ENCODE data around the gene C11orf42.
"Not testable (repeated sequence)": the region's sequence is repeated elsewhere in the genome, so short reads cannot be mapped to it uniquely, and the experiment has no call there.

C11orf42 gene

DNA sequence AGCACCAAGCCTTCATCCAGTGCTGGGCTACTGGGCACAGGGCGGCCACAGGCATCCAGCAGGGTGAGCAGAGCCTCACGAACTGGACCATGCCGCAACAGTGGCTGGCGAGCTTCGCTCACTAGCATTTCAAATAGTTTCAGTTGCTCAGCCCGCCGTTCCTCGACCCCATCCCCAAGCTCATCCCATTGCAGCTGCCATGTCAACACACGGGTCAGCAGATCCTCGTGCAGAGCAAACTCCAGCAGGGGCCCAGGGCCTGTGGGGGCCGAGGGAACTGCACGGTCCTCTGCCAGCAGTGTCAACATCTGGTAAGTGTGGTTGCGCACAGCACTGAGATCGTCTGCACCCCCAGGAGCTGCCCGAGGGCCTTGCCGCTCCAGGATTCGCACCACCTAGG lies 18.5 kb downstream of the C11orf42 start:
- DNase-seq (ENCODE audit: low read depth) = no peak

DNA sequence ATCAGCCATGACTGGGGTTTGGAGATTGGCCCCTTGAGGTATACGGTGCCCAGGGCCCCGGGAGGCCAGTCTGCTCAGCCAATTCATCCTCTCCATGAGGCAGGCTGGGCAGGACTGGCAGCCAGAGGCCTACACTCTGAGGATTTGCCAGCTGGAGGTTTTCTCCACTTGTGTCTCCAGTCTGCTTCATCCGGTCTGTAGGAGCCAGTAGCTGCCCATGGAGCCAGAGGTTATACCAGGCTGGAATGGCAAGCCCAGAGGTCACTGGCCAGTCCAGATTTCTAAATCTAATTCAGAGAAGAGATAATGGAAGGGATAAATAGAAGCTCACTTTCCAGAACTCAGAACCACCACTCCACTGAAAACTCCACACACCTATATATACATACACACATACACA lies 19.1 kb downstream of the C11orf42 start:
- no peak for DNase-seq (ENCODE audit: low read depth)

DNA sequence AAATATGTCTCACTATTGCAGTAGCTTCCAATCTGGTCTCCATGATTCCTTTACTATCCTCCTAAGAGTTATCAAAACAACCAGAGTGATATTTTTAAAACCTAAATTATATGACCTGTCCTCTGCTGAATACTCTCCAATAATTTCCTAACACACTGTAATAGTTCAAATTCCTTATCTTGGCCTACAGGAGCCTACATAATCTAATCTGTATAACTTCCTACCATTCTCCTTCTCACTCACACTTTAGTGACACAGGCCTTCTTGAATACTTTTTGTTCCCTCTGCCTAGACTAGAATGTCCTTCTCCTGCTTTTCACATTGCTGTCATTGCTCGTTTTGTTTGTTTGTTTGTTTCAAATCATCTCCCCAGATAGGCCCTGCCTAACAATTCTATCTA lies 19.7 kb downstream of the C11orf42 start:
- no peak for DNase-seq (ENCODE audit: low read depth)

DNA sequence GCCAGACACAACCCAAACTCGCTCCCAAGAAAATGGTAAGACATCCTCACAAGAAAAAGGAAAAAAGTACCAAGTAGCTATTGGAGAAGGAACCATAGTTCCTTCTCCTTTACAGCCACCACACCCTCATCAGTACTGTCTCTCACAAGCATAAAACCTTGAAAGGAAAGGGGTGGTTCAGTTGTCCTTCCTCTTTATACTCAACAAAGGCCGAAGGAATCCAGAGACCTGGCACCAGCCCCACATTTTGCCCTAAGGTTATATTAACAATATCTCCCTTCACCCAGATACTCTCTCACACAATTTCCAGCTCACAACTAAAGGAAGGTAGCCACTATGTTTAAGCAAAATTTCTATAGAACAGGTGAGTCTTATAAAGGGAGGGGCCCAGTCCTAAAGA lies 20.5 kb downstream of the C11orf42 start:
- no peak for DNase-seq (ENCODE audit: low read depth)

DNA sequence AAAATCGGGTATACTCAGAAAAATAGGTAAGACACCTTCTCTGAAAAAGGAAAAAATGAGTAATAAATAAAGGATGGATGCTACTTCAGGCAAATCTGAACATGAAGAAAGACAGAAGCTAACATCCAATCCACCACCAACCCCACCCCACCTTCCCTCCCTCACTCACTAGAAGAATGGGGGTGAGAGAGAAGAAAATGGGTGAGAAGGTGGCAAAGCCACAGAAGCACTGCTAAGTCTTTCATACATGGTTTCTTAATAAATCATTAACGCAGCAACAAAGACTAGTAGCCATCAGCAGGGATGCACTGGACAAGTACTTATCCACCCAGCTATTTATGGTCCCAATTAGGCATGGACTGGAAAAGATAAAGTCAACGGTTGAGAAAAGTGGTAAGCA lies 23.2 kb downstream of the C11orf42 start:
- no peak for DNase-seq (ENCODE audit: low read depth)

DNA sequence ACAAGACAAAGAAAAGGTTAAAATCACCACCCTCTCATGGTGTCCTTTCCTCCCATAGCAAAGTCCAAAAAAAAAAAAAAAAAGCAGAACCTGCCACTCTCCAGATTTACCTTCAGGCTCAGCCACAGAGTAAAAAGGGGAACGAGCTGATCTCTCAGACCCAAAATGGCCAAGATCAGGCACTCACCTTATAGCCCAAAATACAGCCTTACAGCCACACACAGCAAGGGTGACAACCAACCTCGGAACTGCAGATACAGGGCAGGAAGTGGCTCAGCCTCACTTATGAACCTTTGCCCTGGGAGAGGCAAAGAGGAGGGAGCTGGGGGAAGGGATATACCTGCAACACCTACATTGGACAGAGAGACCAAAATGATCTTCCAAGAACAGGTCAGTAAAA lies 24.6 kb downstream of the C11orf42 start:
- DNase-seq (ENCODE audit: low read depth) = no peak

DNA sequence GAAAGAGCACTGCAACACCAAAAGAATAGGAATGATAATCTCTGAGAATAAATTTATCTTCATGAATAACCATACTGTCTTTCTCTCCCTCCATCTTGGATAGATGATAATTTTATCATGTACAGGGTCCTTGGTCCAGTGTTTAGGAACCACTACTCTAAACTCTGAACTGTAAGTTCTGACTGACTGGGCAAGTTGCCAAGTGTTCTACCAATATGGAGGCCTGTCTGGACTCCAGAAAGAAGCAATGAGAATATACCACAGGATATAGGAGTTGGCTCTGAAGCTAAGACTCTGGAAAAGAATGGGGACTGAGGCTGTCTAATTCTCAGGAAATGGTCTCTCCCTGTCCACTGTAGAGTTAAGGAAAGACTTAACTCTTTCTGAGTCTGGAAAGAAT lies 27.5 kb downstream of the C11orf42 start:
- no peak for DNase-seq (ENCODE audit: low read depth)

DNA sequence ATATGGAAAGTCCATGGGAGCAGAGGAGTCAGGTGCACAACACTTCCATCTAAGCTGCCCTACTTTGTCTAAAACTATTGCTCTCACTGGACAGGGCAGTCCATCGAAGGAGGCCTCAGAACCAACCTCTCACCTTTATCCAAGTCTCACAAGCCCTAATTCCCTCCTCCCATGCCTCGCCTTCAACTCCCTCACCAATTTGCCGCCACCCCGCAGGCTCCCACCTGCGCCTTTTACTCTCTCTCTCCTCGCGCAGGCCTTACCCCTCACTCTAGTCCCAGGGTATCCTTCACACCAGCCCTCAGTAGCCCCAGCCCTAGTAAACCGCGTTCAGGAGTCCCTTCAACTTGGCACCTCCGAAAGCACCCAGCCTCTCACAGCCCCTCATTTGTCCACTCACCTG lies 28.6 kb downstream of the C11orf42 start:
- DNase-seq (ENCODE audit: low read depth) = no peak

DNA sequence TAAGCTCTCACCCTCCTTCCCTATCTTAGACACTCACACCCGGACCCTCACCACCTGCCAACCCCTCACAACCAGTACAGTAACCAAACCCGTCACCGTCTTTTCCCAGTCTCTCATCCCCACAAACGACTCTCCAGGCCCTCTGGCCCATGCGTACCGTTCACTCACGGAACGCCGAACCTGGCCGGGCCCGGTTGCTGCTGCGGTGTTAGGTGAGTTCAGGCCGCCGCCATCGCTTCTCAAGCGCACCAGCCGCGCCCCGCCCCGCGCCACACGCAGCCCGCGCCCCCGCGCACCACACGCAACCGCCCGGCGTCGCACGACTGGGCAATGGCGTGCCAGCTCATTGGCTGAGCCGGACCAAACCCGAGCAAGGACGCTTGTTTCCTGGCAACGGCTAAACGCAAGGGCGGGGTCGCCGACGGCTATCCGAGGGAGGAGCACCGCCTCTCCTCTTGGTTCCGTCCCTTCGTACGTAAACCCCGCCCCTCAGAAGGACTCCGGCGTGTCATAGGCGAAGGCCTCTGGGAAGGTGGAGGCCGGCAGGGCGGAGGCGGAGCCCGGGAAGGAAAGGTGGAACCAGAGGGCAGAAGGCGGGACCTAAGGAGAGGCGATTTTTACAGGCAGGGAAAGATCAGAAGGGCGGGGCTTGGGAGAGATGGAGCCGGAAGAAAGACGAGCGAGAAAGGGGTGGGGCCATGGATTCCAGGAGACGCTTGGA lies 29.2 kb downstream of the C11orf42 start, which contains the start of gene FHIP1B:
Gene FHIP1B, minus strand, starts transcription at position 250 of the 721 bp plus-strand sequence. CDS start 10,120 bp downstream, outside the sequence.
- peak; percentile 100 for DNase-seq (ENCODE audit: low read depth)

DNA sequence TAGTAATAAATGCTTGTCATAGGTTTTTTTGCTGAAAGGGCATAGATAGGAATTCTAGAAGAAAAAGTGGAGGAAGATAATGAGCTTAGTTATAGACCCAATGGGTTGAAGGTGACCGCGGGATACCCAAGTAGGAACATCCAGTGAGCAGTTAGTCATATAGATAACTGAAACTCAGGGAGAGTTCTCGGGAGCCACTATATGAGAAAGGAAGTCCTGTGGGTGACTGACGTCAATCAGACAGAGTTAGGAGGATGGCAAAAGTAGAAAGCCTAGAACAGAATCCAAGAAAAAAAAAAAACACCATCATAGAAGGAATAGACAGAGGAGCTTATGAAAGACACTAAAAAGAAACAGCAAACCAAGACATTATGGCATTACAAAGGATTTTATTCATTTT lies 31.9 kb downstream of the C11orf42 start:
- DNase-seq (ENCODE audit: low read depth) = peak; percentile 7

DNA sequence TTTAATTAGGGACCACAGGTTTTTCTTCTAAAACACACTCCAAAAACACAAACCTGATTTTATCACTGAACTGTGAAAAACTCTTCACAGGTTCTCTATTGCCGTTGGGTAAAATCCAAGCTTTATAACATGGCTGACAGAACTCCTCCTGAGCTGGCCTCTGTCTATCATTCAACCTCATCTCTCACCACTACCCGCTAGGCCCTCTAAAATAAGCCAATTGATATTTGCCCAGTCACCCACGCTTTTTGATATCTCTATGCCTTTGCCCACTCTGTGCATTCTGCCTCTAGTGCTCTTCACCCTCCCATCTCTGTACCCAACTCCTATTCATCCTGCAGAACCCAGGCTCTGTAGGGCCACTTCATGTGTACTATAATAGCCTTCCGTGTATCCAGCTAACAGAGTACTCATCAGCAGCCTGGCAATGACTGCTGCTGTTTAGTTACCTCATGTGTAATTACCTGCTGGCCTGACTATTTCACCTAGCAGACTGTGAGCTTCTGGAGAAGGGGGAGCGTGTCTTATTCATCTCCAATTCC lies 32.5 kb downstream of the C11orf42 start:
- no peak for DNase-seq (ENCODE audit: low read depth)

DNA sequence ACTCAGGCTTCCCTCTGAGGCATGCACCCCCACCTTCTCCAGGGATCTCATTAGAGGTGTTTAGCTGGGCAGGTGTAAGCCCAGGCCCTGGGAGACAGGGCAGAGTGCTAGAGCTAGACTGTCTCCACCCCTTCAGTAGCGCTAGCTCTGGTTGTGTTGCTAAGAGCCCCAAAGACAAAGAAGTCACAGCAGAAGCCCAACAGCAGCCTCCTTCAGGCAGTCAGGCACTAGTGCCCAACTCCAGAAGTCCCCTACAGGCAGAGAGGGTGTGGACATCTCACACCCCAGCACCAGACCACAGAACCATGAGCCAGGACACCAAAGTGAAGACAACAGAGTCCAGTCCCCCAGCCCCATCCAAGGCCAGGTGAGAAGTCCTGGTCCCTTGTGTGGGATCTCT lies 33.5 kb downstream of the C11orf42 start, which contains the start of gene CNGA4:
Gene CNGA4, plus strand, starts transcription at position 188 of the 400 bp plus-strand sequence. Its CDS starts 118 bp downstream, at position 306.
- no peak for DNase-seq (ENCODE audit: low read depth)

DNA sequence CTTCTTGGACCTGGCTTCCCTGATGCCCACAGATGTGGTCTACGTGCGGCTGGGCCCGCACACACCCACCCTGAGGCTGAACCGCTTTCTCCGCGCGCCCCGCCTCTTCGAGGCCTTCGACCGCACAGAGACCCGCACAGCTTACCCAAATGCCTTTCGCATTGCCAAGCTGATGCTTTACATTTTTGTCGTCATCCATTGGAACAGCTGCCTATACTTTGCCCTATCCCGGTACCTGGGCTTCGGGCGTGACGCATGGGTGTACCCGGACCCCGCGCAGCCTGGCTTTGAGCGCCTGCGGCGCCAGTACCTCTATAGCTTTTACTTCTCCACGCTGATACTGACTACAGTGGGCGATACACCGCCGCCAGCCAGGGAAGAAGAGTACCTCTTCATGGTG lies 34.8 kb downstream of the C11orf42 start:
- no peak for DNase-seq (ENCODE audit: low read depth)

DNA sequence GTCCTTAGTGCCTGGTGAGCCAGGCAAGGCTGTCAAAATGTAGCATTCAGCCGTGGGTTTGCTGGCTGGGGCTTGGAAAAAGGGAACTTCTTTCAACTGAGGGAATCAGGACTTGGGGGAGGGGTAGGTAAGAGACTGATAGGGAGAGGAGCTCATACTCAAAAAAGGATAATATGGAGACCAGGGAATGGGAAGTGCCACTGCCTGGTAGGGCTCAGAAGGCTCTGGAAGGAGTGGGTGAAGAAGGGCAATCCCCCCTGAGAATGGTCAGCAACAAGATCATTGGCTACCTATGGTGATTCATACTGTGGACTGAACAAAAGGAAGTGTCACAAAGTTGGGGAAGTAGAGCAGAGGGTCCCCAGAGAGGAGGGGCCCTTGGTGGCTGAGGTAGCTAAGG lies 35.4 kb downstream of the C11orf42 start:
- DNase-seq (ENCODE audit: low read depth) = no peak

DNA sequence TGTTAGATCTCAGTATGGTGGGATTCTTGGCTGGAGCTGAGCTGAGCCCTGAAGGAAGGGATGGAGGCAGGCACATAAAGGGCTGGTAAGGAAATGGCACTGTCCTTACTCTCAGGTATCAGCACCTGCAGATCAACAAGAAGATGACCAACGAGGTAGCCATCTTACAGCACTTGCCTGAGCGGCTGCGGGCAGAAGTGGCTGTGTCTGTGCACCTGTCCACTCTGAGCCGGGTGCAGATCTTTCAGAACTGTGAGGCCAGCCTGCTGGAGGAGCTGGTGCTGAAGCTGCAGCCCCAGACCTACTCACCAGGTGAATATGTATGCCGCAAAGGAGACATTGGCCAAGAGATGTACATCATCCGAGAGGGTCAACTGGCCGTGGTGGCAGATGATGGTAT lies 36.0 kb downstream of the C11orf42 start:
- DNase-seq (ENCODE audit: low read depth) = no peak

DNA sequence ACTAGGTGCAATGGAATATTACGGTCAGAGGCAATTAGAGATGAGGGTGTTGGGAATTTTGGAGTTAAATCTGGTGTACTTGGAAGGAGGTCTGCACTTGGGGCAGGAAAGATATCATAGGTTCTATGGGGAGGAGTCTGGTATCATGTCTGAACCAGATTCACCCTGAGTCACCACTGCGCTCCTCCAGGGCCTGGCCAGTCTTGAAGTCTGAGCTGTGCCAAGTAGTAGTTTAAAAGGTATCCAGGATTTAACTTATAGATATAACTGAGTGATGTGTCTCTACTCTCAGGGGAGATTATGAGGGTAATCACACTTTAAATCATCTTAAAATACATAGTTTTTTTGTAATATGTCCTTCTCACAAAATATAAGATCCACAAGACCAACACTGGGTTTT lies 40.2 kb downstream of the C11orf42 start:
- no peak for DNase-seq (ENCODE audit: low read depth)

DNA sequence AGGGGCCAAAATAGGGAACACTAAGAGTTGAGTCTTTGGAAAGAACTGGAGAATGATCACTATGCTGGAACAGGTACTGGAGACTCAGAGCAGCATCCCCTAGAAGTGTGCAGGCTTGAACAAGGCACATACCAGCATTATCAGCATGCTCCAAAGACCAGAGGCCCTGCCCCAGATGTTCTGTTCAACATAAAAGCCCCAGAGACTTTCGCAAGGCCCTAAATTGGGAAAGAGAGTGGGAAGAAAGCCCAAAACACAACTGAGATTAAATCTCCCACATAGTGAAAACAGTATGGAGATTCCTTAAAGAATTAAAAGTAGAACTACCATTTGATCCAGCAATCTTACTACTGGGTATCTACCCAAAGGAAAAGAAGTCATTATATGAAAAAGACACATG lies 42.9 kb downstream of the C11orf42 start:
- DNase-seq (ENCODE audit: low read depth) = peak; percentile 20

DNA sequence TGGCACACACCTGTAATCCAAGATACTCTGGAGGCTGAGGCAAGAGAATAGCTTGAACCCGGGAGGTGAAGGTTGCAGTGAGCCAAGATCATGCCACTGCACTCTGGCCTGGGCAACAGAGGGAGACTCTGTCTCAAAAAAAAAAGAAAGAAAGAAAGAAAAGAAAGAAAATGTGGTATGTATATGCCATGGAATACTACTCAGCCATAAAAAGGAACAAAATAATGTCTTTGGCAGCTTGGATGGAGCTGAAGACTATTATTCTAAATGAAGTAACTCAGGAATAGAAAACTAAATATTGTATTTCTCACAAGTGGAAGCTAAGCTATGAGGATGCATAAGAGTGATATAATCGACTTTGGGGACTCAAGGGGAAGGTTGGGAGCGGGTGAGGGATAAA lies 43.5 kb downstream of the C11orf42 start:
- DNase-seq (ENCODE audit: low read depth) = not testable (repeated sequence)

DNA sequence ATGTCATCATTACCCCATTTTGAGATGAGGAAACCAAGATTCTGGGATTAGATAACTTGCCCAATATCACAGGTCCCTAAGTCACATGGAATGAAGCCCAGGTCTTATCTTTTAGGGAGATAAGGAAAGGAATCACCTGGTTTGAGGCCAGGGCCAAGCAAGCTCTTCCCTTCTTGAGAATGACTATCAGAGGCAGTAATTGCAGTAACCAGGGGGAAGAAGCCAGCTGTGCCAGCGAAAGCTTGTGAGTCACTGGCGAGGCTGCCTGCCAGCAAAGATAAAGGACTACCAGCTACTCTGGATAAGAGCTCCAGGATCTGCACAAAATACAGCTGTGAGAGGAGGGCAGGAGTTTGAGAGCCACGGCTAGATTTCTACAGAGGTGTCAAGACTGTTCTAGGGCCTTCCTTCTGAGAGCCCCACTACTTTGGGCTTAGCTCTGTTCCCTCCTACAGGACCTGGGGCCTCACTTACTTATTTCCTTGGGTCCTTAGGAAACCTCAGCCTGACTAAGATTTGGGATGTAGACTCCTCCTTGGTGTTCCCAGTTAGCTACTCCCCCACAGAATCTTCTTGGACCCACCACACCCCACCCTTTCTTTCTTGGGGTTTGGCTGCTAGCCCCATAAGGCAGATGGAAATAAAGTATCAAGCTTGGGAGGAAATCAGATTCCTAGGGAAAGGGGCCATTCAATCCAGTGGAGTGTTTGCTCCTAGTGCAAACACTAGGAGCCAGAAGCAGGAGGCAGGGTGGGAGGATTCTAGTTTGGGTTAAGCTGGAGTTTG lies 44.6 kb downstream of the C11orf42 start:
- DNase-seq (ENCODE audit: low read depth) = peak; percentile 76

DNA sequence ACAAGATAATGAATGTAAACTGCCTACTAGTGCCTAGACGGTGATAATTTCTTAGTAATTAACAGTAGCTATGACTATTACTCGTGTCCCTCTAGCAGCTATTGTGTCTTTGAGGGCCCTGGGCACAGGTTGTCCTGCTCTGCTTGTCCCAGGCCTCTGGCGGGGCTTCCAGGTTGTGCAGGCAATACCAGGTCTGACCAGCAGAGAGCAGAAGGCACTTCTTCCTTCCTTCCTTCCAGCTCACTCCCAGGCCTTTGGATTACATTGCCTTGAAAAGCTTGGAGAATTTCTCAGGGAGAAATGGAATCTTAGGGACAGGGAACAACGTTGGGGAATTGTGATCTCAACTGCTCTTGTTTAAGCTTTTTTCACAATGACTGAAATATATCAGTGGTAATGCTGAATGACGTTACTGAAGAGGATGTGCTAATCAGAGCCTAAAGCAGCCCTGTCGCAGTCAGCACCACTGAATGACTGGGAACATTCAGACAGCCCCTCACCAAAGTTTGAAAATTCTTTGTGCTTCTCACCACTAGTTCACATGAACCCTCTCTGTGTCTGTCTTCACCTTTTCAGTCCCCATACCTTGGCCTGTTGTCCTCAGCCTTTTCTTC lies 45.9 kb downstream of the C11orf42 start:
- peak; percentile 76 for DNase-seq (ENCODE audit: low read depth)

DNA sequence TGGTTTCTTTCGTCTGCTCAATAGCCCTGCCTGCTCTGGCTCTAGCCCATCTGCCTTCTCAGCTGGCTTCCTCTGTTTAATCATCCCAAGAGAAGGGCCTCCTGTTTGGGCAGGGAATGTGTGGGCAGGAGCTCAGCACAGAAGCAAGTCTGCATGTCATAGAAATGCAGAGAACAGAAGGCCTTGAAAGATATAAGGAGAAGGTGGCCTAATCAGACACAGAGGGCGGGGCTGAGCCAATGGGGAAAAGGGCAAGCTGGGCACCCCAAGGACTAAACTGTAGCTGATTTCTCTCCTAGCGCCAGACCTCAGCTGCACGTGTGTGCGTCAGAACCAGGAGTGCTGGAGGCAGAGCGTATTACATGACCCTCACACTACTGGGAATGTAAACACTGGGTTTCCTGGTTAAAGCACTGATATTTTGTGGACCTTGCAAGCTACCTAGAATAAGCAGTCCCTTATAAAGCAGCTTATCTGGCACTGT lies 46.7 kb downstream of the C11orf42 start:
- DNase-seq (ENCODE audit: low read depth) = no peak

DNA sequence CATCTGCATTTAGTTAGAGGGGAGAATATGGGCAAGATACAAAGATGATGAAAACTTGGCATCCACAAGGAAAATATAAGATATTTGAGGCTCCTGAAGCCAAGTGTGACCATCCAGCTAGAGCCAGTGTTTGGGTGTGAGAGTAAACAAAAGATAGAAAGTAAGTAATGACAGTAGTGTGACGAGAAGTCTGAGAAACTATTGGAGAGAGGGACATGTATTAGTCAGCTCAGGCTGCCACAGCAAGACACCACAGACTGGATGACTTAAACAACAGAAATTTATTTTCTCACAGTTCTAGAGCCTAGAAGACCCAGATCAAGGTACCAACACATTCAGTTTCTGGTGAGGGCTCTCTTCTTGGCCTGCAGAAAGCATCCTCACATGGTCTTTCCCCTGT lies 47.8 kb downstream of the C11orf42 start:
- no peak for DNase-seq (ENCODE audit: low read depth)

DNA sequence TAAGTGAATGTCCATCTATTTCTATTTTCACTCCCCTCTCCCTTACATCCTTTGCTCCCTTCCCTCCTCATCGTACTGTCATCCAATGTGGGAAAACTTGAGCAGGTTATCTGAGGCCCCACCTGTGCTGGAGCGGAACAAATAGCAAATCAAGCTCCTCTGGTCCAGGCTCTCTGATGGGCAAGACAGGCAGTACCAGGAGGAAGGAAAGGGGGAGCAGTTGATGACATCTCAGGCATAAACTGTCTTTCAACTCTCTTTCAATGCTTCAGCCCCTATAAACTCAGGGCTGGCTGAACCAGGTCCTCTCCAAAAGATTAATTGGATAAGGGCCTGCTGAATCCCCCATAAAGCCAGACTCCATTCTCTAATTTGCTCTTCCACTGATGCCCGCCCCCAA lies 52.8 kb downstream of the C11orf42 start:
- DNase-seq (ENCODE audit: low read depth) = no peak

All from EH (cell line).